GDM1 (cell line): ENCODE measurements around the gene DLST.

Source experiments
- DNase-seq: peaks from one replicate; lab custom pipeline; 2025; lab: John Stamatoyannopoulos, UW

DLST gene

DNA sequence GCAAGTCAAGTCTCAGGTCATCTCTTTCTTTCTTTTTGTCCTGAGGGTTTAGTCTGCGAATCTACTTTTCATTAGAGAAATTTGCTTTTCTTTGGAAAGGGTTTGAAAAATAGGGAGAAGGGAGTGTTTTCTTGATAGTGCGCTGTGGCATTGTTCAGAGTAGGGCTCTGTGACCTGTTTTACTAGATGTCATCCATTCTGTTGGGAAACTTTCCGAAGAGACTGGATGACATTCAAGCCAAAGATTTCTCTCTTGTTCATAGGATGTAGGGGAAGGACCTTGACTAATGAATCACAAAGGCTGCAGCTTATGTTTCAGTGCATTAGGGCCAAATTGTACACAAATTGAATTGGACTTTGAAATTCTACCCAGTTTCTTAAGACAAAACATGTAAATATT is 14.7 kb downstream of the DLST start:
- DNase-seq = no peak

DNA sequence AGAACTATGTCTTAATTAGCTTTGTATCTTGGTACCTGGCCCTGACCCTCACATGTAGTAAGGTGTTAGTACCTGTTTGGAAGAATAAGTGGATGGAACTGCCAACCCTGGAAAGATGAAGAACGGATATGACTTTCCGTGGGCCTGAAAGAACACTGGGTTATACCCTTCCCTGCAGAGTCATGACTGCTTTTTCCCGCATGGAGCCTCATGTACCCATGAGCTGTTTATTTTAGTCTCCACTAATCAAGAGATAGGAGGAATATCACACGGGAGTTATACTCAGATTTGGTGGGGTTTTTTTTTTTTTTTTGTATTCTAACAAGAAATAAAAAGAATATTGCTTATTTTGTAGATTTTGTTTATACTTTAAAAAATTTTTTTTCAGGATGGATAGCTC is 15.9 kb downstream of the DLST start:
- DNase-seq = no peak

GRCh38 chr14:74898083-74898482 is 16.4 kb downstream of the DLST start:
- DNase-seq = no peak

DNA sequence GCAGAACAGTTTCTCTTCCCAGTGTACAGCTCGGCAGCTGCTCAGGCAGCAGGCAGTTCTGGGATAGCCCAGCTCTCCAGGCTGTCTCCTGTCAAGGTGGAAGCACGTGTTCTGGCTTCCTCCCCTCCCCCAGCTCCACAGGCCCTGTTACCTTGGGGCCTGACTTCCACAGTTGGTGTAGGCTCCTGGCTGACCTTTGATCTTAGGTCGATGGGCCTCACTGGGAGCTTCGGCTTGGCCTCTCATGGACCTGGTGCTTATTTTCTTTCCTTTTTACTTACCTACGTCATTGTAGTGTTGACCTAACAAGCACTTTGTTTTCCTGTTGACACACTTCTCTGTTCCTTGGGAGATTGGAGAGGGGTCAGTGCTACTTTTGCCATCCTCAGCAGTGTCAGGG is 17.0 kb downstream of the DLST start:
- DNase-seq = no peak

DNA sequence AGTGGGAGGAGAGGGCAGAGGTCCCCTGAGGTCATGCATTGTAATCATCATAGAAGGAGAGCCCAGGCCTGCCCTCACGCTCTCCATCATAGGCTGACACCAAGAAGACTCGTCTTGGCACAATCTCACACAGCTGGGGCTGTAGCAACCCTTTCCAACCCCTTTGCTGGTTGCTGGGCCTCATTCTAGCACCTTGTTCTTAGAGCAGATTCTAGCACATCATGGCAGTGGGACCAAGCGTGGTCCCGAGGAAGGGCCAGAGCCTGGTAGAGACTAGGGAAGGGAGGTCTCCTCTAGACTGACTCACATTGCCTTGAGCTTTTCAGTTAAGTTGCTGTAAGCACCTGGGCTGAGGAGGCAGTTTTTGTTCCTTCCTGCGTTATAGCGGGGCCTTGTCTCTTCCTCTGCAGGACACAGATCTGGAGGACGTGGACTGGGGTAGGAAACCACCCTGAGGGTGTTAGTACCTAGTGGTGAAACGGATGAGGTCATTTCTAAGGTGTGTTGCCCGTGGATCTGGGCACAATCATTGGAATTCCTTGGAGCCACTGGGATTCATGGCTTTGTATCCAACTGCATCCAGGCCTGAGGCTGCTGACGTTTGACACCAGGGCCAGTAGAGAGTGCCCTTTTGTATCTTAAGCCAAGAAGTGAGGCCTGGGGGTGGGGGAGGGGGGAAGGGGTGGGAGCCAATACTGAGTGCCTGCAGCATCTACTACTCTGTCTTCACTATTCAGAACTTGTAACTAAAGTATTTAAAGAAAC is 21.4 kb downstream of the DLST start:
- DNase-seq = no peak

DNA sequence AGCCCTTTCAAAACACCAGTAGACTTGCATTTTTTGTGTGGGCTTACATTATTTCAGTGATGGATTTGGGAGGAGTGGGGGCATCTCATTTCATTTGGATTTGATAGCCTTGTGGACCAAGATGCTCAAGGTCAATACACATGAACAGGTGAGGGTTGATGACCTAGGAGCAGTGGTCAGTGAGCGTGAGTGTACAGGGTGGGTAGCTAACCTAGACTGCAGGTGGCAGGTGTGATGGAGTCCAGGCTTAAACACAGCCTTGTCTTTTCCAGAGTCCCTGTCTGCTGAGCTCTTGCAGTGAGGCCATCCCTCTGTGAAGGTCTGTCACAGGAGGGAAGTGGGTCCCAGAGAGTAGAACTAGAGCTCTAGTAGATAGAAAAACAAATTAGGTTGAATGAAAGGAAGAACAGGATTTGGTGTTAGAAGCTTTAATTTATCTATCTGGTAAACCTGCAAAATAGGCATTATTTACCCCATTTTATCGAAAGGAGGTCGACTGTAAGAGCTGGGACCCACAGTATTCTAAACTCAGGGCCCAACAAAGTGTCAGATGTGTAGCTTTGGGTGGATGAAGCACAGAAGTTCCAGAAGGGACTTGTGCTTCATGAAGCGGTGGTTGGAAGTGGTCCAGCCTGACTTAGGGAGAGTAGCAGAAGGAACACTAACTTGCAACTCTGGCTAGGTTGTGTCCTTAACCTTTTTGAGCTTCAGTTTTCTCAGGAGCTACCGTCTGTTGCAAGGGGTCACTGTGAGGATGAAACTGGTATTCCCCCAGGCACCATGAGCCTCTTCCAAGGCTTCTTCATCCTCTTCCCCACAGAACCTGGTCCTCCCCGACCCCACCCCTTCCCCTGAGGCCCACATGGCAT is 23.2 kb downstream of the DLST start:
- DNase-seq = no peak

DNA sequence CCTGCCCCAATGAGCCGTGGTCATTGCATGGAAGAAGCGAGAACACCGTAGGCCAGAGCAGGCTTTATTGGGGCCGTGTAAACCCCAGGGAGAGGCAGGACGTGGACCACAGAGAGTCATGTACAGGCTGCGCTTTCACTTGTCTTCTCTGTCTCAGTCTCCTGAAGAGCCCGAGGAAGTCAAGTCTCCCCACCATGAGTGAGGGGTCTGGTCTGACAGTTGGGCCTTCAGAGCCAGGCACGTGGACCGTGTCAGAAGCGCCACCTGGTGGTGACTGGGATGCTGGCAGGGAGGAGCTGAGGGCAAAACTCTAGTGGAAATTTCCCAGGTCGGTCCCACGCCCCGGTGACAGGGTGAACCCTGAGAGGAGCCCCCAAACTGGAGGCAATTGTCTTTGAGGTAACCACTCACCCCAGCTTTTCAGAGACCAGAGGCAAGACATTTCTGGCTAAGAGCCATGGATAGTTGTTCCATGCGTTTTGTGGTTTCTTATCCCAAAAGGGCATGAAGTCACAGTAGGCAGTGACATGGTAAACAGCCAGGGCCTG is 24.0 kb downstream of the DLST start:
- peak; percentile 46 for DNase-seq

DNA sequence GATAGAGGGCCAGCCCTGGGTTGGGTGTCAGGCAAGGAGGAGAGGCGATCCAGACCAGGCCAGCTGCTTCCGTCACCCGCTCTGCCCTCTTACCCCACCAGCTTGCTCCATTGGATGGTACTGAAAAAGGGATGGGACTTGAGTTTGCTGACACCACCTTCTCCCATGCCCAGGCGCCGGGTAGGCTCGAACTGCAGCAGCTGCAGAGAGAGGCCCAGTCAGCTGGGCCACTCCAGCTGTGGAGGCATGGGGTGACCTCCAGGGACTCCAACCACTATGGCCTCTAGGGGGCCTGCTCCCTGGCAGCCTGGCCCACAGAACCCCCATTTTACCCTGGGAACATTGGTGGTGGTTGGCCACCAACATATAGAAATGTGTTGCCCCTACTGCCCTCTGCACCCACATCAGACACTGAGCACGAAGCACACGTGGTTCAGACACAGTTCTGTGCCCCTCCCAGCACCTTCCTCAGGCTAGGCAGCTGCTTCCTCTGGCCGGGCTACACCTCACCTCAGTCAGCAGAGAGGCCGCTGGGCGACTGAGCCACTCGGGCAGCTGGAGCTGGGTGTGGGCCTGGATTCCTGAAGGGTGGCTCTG is 25.3 kb downstream of the DLST start:
- no peak for DNase-seq

GRCh38 chr14:74907744-74908143 is 26.0 kb downstream of the DLST start:
- no peak for DNase-seq

DNA sequence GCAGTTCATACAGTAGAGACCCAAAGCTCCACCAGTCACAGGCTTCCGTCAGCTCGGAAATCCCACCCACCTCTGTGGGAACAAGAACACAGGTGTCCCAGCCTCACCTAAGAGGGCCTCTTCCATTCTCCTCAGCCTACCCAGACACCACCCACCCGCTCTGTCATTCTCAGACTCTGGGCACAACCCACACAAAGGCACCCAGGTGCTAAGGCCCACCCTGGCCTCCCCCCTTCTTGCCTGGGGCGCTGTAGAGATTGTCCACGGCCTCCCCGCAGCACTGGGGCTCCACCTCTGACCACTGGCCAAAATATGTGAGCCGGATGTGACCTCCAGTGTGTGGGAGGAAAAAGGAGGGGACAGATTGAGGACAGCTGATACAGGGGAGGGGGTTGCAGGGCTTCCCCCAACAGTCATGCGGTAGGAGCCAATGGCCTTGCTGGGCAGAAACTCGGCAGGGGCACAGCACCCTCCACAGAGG is 27.2 kb downstream of the DLST start:
- DNase-seq = no peak

- DNase-seq = no peak
Observed at GRCh38 chr14:74909501-74909900, 27.8 kb downstream of the DLST start.

- DNase-seq = no peak
Observed at GRCh38 chr14:74909911-74910310, 28.2 kb downstream of the DLST start.

DNA sequence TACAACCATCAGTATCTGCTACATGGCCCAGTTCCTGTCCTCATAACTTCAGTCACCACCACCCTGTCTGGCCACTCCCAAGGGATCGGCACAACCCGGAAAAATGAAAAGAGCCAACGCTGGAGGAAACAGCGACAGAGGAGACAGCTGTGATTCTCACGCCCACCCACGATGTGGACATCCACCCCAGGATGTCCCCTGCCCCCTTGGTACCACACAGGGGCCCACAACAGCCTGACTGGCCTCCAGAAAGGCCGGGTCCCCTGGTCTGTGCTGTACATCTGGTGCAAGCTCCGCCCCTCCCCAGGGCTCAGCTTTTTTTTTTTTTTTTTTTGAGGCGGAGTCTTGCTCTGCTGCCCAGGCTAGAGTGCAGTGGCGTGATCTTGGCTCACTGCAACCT is 28.8 kb downstream of the DLST start:
- DNase-seq = no peak

- no peak for DNase-seq
Observed at GRCh38 chr14:74911221-74911620, 29.5 kb downstream of the DLST start.

- DNase-seq = no peak
Observed at GRCh38 chr14:74911704-74912103, 30.0 kb downstream of the DLST start.

- no peak for DNase-seq
Observed at GRCh38 chr14:74912111-74912510, 30.4 kb downstream of the DLST start.

DNA sequence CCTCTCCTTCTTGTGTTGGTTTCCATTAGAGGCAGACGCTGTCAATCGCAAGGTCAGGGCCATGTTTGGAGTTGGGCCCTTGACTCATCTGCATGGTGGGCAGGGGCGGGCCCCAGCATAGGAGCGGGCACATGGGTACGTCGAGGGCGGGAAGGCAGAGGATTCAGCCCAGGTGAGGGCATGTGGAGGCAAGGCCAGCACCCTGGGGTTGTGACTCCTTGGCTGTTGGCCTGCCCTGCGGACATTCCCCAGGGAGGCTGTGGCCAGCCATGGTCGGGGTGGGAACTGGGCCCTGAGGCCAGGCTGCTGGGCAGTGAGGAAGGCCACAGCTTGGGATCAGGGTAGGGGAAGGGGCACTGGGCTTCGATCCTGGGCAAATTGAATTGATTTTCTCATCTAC is 31.1 kb downstream of the DLST start:
- no peak for DNase-seq

DNA sequence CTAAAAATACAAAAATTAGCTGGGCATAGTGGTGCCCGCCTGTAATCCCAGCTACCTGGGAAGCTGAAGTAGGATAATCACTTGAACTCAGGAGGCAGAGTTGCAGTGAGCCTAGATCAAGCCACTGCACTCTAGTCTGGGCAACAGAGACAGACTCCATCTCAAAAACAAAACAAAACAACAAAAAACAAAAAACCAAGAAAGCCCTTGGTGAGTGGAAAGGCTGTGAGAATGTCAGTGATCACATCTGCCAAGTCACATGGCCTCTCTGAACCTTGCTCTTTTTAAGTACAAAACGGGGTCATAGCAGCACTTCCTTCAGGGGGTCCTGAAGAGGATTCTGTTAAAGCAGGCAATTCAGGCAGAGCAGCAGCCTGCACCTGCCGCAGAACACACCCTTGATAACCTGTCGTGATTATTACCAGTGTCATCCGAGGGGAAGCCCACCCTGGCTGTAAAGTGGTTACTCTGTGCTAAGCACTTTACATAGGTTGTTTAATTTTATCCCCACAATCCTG is 31.7 kb downstream of the DLST start:
- no peak for DNase-seq

GRCh38 chr14:74913986-74914573 is 32.4 kb downstream of the DLST start:
- peak; percentile 22 for DNase-seq

DNA sequence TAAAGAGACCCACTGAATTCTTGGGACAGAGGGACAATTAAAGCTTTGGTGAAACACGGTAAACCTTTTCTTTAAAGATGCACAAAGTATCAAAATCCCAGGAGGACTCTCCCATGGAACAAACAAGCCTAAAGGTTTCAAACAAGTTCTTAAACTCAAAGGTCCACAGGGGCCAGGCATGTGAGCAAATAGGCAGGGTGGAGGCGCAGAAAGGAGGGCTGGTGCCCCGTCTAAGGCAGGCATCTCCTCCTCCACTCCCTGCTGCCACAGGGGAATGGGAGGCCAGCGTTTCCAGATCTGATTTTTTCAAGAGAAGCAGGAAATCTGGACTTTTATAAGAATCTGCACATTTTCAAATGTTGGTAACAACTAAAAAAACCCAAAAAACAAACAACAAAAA is 33.7 kb downstream of the DLST start:
- no peak for DNase-seq

DNA sequence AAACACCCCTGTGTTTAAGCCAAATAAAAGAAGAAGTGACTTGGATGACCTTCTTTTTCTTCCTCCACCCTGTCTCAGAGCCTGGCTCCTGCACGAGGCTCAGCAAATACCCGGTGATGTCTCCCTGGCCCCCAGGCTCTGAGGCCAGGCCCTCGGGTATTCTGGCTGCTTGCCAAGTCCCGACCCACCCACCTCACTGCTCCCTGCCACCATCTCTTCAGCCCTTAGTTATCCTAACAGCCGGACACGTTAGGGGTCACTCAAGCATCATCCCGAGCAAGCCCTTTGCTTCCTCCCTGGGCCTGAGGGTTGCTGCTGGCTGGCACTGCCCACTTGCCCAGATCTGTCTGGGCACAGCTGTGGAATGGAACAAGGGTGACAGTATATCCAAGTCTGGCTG is 34.1 kb downstream of the DLST start:
- no peak for DNase-seq

GRCh38 chr14:74917178-74917543 is 35.4 kb downstream of the DLST start:
- DNase-seq = no peak
